Measurements from ENCODE around the gene PRR5.

- TF ChIP-seq, protein P1, sequence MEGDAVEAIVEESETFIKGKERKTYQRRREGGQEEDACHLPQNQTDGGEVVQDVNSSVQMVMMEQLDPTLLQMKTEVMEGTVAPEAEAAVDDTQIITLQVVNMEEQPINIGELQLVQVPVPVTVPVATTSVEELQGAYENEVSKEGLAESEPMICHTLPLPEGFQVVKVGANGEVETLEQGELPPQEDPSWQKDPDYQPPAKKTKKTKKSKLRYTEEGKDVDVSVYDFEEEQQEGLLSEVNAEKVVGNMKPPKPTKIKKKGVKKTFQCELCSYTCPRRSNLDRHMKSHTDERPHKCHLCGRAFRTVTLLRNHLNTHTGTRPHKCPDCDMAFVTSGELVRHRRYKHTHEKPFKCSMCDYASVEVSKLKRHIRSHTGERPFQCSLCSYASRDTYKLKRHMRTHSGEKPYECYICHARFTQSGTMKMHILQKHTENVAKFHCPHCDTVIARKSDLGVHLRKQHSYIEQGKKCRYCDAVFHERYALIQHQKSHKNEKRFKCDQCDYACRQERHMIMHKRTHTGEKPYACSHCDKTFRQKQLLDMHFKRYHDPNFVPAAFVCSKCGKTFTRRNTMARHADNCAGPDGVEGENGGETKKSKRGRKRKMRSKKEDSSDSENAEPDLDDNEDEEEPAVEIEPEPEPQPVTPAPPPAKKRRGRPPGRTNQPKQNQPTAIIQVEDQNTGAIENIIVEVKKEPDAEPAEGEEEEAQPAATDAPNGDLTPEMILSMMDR (IDR thresholded peaks at IDR 0.05; ENCODE audit: low read depth, low read length, missing input control) = no peak
- TF ChIP-seq RAD21 (IDR thresholded peaks at IDR 0.05) = no peak
- TF ChIP-seq RXRA (IDR thresholded peaks at IDR 0.05) = no peak
- TF ChIP-seq HNF4A (conservative IDR thresholded peaks at IDR 0.05) = no peak
- TF ChIP-seq ZBTB33 (IDR thresholded peaks at IDR 0.05) = no peak
- no peak for TF ChIP-seq YY1 (IDR thresholded peaks at IDR 0.05)
- TF ChIP-seq TAF1 (conservative IDR thresholded peaks at IDR 0.05) = no peak
- TF ChIP-seq, protein P2, sequence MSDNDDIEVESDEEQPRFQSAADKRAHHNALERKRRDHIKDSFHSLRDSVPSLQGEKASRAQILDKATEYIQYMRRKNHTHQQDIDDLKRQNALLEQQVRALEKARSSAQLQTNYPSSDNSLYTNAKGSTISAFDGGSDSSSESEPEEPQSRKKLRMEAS (IDR thresholded peaks at IDR 0.05) = no peak
- no peak for TF ChIP-seq GABPA (IDR thresholded peaks at IDR 0.05 in 1 of 2, conservative IDR thresholded peaks at IDR 0.05 in 1 of 2)
- no peak for TF ChIP-seq FOXA1 (IDR thresholded peaks at IDR 0.05)
- TF ChIP-seq REST (IDR thresholded peaks at IDR 0.05) = no peak
- TF ChIP-seq HNF4G (IDR thresholded peaks at IDR 0.05) = no peak
These were observed 24.4 kb downstream of the PRR5 start for GRCh38 chr22:44726439-44726838.
